HG02678 (cell line): ENCODE measurements around the gene CHMP1B.
"Not testable (repeated sequence)": the region's sequence is repeated elsewhere in the genome, so short reads cannot be mapped to it uniquely, and the experiment has no call there.

ENCODE experiments used
- ATAC-seq: cut with Tn5 transposase; IDR thresholded peaks from one replicate; pipeline ENCODE4 v1.9.1; 2021; ENCODE audit warnings: mild to moderate bottlenecking, moderate library complexity; ENCODE audit not compliant: unreplicated experiment

Gene CHMP1B

DNA sequence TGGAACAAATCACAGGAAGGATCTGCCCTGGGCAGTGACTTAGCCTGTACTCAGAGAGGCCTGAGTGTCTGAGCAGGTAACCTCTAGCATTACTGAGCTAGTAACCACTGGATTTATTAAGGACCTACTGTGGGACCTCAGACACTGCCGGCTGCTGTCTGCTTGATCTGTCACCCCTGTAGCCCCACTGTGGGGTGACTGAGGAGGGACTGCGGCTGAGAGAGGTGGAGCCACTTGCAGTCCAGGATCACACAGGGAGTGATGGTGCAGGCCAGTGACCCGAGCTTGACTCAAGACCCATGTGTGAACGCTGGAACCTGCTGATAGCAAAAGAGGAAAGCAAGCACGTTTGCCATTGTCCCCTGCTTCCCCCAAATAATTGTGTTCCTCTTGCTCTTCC is 15.6 kb downstream of the CHMP1B start:
- ATAC-seq: no peak

GRCh38 chr18:11868230-11868629 is 17.0 kb downstream of the CHMP1B start:
- no peak for ATAC-seq

DNA sequence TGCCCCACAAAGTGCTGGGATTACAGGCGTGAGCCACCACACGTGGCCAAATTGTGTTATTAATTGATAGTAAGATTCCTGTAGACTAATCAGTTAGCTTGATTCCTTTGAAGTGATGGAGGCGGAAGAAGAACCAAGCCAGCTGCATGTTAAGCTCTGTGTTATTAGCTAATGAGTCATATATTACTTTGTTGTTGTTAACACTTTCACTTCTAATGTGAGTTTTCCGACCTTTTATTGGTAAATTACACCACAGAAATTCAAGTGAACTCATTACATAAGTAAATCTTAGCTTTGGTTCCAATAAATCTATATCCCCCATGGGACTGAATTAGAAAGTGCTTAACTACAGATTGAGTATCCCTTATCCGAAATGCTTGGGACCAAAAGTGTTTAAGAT is 20.3 kb downstream of the CHMP1B start:
- no peak for ATAC-seq

DNA sequence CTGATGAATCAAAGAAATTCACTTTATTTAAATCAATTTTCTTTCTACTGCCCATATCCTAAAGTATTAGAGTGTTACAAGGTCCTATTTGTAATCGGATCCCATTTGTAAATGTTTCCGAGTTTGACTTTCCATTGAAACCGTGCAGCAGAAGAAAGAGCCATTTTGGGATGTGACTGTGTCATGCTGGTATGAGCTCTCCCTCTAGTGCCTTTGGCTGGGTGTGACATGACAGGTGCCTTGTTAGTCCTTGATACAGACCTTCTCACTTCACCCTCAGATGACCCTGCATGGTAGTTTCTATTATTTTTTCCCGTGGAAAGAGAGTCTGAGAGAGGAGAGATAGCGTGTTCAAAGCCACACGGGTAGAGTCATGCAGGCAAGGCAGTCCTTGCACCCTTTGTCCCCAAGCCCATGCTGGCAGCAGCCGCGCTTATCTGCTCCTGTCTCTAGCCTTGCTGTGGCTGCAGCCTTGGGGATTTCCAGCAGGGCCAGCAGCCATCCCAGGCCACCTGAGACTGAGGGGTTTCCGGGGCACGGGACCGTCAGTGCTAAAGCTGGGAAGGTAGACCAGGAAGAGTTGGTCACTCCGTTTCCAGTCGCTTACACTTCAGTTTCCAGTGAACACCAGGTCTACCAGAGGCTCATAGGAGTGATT is 21.4 kb downstream of the CHMP1B start:
- ATAC-seq: no peak

DNA sequence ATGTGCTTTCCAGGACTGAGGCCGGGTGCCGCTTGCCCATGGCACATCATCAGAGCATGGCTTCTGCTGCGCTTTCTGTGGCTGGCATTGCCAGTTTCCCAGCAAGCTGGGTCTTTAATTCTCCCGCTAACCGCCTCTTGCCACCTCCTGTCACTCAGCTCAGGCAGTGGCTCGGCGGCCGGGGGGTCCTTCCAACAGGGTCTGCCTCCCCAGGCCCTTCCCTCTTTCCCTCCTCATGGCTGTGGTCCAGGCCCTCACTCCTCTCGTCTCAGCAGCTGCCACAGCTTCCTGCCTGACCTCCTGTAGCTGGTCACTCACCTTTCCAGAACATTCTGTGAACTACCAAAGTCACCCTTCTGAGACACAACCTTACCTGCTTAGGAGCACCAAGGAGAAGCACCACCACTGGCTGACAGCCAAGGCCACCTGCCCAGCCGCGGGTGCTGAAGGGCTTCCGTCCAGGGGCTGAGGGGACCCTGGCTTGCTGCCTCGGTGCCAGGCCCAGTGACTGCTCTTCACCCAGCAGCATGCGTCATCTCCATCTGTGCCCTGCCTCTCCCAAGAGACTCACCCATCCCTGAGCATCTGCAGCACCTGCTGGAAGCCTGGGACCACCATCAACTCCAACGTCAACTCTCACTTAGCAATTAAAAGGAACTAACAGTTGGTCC is 22.6 kb downstream of the CHMP1B start:
- no peak for ATAC-seq

GRCh38 chr18:11874676-11875075 is 23.5 kb downstream of the CHMP1B start:
- no peak for ATAC-seq

GRCh38 chr18:11877497-11878135 is 26.4 kb downstream of the CHMP1B start:
- ATAC-seq: no peak

GRCh38 chr18:11880586-11881304 is 29.5 kb downstream of the CHMP1B start:
- no peak for ATAC-seq

DNA sequence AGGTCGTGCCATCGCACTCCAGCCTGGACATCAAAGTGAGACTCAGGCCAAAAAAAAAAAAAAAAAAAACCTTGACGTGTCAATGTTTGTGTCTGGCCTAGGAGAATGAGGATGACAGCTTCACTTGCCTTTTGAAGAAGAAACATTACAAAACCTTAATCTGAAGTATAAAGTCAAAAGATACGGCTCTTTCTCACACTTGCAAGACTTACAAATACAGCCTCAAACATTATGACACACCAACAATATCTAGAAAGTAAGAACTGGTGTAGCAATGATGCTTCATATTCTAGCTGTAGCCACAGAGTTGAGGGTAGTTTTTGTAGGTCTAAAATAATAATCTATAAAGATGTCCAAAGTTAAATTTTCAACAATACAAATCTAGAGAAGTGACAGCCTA is 31.4 kb downstream of the CHMP1B start:
- no peak for ATAC-seq

- peak; percentile 84 for ATAC-seq
These were observed 31.9 kb downstream of the CHMP1B start for GRCh38 chr18:11883153-11883552.

GRCh38 chr18:11884396-11885030 is 33.3 kb downstream of the CHMP1B start:
- no peak for ATAC-seq

GRCh38 chr18:11885278-11885947 is 34.2 kb downstream of the CHMP1B start:
- no peak for ATAC-seq

DNA sequence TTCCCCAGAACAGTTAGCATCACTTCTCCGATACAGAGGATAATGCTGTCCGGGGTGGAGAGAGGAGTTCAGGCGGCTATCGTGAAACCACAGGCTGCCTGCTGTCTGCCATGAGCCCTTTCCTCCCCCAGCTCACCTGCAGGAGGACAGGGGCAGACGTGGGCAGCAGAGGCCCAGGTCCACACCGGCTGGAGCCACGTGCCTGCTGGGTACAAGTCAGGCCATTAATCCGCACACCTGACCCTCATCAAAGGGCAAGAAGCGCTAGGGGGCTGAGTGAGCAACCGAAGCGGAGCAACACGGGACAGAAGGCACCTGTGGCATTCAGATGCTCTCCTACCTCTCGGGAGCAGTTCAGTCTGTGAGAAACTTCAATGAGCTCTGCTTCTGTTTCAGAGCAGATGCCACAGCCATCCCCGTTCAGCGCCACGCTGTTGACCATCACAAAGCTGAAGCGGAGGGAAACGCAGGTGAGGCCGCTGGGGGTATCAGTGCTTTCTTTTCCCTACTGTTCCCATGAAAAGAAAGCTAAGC is 35.4 kb downstream of the CHMP1B start:
- ATAC-seq: no peak

DNA sequence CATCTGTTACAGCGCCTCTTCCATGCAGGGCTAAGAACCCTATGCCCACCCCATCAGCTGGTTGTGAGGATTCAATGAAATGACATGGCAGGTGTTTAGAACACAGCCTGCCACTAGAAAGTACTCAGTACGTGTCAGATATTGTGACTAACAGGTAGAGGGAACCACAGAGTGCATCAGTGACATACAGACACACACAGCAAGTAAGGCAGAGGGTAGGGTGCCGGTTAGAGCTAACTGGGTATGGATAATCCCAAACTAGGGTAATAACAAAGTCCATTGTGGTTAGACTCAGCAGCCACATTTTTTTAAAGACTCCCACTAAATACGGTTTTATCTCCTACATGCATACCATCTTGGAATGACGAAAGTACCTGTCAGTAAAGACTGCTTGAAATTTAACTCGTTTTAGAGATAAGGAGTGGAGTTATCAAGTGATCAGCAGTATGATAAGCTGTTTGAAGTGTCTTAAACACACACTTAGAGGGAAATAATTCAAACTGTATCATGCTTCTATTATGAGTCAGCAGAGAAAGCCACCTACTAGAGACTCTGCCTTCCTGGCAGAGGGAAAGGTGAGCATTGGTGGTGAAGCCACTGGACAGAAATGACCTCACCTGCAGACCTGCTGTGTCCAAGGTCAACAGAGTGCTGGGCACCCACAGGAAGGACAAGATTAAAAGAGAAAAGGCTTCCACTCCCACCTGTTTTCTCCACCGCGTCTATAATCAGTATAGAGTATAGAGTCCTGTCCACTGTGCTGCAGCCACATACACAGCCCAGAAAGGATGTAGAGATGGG is 36.3 kb downstream of the CHMP1B start:
- ATAC-seq: no peak

DNA sequence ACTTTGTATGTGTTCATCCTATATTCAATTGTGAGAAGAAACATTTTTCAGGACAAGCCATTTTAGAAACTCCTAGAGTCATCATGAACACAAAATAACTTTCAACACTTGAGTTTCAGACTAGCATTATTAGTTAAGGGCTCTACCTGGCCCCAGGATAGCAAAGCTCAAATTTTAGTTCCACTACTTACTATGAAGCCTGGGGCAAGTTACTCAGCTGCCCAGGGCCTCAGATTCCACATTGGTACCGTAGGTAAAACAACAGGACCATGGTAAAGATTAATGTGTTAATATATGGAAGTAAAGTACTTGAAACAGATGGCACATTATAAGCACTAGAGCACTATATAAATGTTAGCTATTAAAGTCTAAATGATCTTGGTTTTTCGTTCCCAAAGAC is 37.5 kb downstream of the CHMP1B start:
- no peak for ATAC-seq

DNA sequence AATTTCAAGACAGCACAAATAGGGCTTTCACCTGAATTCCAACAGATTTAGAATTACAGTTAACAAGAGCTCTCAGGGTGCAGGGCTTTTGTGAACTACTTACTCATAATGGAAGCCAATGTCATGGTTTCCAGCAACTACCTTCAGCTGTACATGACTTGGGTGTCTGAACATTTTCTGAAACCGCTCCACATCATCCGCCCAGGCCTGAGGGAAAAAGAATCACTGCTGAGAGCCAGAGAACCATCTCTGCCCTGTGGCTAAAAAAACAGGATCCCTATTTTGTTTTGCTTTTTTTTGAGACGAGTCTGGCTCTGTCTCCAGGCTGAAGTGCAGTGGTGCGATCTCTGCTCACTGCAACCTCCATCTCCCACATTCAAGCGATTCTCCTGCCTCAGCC is 38.1 kb downstream of the CHMP1B start:
- ATAC-seq: no peak

DNA sequence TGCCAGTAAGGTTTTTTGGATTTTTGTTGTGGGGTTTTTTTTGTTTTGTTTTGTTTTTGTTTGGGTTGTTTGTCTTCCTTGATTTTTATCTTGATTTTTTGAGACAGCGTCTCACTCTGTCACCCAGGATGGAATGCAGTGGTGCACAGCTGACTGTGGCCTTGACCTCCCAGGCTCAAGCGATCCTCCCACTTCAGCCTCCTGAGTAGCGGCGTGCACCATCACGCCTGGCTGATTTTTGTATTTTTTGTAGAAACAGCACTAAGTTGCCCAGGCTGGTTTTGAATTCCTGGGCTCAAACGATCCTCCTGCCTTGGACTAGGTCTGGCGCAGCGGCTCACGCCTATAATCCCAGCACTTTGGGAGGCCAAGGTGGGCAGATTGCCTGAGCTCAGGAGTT is 40.5 kb downstream of the CHMP1B start:
- no peak for ATAC-seq

DNA sequence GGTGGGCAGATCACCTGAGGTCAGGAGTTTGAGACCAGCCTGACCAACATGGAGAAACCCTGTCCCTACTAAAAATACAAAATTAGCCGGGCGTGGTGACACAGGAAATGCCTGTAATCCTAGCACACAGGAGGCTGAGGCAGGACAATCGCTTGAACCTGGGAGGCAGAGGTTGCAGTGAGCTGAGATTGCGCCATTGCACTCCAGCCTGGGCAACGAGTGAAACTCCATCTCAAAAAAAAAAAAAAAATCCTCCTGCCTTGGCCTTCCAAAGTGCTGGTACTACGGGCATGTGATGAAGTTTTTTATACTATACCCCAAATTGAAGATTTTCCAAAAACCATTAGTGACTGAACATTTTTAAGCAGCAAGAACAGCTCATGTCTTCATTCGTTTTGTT is 41.2 kb downstream of the CHMP1B start:
- ATAC-seq: not testable (repeated sequence)

GRCh38 chr18:11897781-11898180 is 46.6 kb downstream of the CHMP1B start:
- ATAC-seq: no peak

GRCh38 chr18:11899063-11899462 is 47.9 kb downstream of the CHMP1B start:
- no peak for ATAC-seq
